GM12874 (cell line): ENCODE measurements around the gene PAQR6.
A peak's percentile ranks its signal among the peaks of the same experiment; 100 is the strongest.

Experiments
- CTCF ChIP-seq: IDR thresholded peaks from 2 replicates; pipeline ENCODE4 v1.5.1; 2011; ENCODE audit warnings: low read depth, mild to moderate bottlenecking, control low read depth, low read length, moderate library complexity; ENCODE audit not compliant: insufficient read depth

PAQR6 gene

DNA sequence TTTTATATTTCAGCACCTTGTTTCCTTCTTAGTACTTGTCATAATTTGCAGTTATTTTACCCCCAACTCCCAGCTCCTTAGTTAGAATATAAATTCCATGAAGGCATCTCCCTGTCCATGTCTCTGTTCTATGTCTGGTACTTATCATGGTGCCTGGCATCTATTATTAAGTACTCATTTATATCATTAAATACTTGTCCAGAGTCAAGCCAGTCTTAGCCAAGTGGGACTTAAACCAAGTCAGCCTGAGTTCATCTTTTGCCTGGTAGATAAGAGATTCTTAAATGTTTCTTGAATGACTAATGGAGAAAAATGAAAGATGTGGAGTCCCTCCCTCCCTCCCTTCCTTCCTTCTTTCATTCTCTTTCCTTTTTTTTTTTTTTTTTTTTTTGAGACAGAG, 44.5 kb downstream of the PAQR6 start:
- TF ChIP-seq CTCF = no peak

- TF ChIP-seq CTCF = no peak
Observed at GRCh38 chr1:156200044-156200443, 47.8 kb downstream of the PAQR6 start.

DNA sequence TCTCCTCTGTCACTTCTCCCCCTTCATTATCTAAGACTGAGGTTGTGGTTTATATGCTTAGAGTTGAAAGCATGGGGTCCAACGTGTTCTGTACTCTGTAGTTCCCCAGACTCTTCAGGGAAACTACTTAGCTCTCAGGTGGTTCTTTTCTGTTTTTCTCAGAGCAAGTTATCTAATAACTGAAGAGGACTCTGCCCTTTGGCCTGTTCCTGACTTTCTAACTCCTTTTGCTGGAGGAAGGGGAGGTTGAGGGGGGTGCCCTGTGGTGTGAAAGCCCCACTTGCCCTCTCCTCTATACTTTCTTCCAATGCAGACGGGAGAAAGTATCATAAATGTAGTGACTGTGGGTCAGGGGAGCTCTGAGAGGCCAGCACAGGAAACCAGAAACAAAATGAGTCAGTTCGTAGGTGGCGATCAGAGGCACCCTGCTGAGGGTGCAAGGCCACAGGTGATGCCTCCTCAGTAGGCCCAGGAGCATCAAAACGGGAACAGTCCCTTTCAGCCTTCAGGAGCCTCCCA, 49.0 kb downstream of the PAQR6 start:
- no peak for TF ChIP-seq CTCF

GRCh38 chr1:156196445-156196844, 51.4 kb downstream of the PAQR6 start:
- TF ChIP-seq CTCF = no peak

DNA sequence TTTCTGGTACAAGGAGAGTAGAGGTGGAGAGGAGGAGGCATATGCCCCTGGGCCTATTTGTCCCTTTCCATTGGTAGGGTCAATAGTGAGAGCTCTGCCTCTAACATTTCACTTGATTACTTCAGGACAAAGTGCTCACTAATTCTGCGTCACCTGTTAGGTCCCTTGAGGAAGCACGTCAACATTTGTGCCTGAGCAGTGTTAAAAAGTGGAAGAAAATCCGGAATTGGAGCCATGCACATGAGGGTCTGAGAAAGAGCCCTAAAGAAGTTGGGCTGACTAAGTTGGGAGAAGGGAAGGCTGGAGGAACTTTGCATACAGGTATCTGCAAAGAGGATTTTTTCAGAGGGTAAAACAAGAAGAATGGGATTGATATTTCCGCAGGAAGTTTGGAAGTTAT, 52.0 kb downstream of the PAQR6 start:
- TF ChIP-seq CTCF = no peak

- no peak for TF ChIP-seq CTCF
Observed at GRCh38 chr1:156194300-156194652, 53.6 kb downstream of the PAQR6 start.

DNA sequence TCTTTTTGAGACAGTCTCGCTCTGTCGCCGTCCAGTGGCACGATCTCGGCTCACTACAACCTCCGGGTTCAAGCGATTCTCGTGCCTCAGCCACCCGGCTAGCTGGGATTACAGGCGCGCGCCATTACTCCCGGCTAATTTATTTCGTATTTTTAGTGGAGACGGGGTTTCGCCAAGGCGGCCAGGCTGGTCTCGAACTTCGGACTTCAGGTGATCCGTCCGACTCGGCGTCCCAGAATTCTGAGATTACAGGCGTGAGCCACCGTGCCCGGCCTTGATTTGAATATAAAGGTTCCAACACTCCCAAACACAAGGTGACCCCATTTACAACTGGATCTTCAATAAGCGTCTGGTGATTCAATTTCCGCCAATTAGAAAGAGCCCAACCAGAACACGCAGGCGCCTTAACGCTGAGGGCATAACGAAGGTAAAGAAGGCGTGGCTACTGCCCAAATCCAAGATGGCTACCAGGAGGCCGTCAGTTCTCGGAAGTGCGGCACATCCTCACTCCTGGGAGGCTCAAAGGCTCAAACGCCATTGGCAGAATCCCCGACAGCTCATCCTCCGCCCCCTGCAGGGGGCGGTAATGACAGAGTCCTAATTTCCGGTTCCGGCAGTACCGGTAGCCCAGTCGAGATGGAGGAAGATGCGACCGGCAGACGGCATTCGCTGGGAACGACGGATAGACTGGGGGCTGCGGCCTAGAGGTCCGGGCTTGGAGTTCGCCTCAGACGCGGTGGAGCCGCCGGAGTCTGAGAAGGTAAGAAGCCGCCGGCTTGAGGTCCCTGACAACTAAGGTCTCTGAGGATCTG, 54.2 kb downstream of the PAQR6 start, which contains the start of gene SLC25A44:
SLC25A44 (plus strand) TSS at position 617 of the 812 bp plus-strand sequence. CDS start 5,744 bp downstream, outside the sequence.
- peak; percentile 36; the same call in 1 of the 2 replicates for TF ChIP-seq CTCF
